GM10847 (cell line): ENCODE measurements around the gene HLCS.

ENCODE experiments used
- POLR2A ChIP-seq: IDR thresholded peaks from 2 replicates; pipeline ENCODE4 v1.6.1; 2011; ENCODE audit not compliant: insufficient read length; ENCODE audit errors: extremely low read depth

HLCS gene

GRCh38 chr21:36966066-36966820, at the start of gene HLCS:
HLCS (minus strand) TSS chr21:36966669; CDS start chr21:36966638, 31 bp downstream.
- peak; percentile 56 for TF ChIP-seq POLR2A

GRCh38 chr21:37009740-37010341, 43.4 kb upstream of the HLCS start:
- no peak for TF ChIP-seq POLR2A

DNA sequence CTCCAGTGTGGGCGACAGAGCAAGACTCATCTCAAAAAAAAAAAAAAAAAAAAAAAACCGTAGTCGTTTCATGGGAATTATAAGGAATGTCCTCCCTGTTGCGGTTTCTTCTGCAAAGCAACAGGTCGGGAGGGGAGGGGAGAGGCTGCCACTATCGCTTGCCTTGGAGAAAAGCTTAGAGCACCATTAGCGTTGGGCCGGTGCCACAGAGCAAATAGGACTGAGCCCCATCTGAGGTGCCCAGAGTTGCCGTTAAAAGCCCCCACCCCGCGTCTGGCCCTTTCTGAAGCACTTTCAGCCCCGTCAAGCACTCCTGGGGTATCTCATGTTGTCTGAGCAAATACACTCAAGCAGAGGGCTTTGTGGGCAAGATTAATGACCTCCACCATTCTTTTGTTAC, 42.3 kb upstream of the HLCS start:
- TF ChIP-seq POLR2A = no peak

DNA sequence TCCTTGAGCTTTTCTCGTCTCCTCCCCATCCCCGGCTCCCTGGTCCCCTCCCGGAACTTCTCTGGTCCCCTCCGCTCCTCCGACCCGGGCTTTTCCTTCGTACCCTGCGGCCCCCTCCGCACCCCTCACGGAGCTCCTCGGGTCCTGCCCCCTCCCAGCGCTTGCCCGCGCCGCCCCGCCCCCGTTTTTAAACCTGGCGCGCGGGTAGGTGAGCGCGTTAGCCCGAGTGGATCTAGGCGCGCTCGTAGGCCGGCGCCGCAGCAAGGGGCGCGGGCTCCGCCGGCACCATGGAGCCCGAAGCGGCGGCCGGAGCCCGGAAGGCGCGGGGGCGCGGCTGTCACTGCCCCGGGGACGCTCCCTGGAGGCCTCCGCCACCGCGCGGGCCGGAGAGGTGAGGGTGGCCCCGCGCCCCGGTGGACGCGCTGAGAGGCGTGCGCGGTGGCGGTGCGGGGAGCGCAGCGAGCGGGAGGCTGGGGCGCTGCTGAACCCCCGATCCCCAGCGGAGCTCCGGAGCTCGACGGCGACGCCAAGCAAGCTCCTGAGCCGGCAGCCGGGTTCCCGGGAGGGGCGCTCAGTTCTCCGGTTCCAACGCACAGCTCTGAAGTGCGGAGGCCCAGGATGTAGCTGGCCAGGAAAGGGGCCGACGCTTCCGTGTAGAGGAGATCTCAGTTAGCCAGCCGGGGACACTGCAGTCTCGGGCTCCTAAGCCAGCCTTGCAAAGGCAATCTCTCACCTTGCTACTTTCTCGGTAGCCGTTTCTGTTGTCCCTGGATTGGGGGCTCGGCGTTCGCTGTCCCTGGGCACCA, 40.2 kb upstream of the HLCS start, which contains the start of gene RIPPLY3:
TSS of gene RIPPLY3 (plus strand) at position 217 of the 806 bp plus-strand sequence. CDS start at position 288, 71 bp downstream.
- no peak for TF ChIP-seq POLR2A

- no peak for TF ChIP-seq POLR2A
Observed at GRCh38 chr21:37005548-37006485, 39.3 kb upstream of the HLCS start.

DNA sequence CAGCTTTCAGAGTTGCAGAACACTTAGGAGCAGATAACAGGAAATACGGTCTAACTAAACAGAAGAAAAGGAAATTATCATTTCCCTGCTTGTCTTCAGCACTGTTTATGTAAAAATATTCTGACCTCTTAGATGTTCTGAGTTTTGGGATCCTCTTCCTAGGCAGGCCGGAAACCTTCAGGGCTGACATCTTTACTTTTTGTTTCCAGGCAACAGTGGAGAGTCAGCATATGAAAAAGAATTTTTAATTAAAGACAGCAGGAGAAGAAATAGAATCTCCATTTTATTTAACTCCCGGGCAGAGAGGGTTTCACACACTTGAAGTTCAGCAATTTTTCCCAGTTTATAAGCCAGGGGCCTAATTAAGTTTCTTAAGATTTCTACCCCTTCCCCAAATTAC, 35.0 kb upstream of the HLCS start:
- no peak for TF ChIP-seq POLR2A

GRCh38 chr21:37000381-37000780, 33.9 kb upstream of the HLCS start:
- no peak for TF ChIP-seq POLR2A

DNA sequence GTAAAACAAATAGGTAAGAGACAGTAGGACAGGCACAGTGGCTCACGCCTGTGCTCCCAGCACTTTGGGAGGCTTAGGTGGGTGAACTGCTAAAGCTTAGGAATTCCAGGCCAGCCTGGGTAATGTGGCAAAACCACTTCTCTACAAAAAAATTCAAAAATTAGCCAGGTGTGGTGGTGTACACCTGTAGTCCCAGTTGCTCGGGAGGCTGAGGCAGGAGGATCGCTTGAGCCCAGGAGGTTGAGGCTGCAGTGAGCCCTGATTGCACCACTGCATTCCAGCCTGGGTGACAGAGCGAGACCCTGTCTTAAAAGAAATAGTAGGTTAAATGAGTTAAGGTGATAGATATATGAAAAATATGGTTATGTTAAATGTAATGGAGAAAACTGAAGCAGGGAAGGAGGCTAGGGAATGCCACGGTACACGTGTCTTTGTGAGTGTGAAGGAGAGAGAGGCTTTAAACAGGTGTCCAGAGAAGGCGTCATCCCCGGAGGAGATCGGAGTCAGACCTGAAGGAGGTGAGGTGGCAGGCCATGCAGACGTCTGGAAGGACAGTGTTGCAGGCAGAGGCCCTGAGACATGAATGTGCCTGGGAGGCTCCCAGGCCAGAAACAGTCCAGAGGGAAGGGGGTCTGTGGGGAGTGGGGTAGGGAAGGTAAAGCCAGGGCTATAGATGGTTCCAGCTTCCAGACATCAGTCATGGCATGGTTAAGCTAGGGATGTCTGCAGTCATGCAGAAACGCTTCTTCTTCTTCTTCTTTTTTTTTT, 32.8 kb upstream of the HLCS start:
- no peak for TF ChIP-seq POLR2A

DNA sequence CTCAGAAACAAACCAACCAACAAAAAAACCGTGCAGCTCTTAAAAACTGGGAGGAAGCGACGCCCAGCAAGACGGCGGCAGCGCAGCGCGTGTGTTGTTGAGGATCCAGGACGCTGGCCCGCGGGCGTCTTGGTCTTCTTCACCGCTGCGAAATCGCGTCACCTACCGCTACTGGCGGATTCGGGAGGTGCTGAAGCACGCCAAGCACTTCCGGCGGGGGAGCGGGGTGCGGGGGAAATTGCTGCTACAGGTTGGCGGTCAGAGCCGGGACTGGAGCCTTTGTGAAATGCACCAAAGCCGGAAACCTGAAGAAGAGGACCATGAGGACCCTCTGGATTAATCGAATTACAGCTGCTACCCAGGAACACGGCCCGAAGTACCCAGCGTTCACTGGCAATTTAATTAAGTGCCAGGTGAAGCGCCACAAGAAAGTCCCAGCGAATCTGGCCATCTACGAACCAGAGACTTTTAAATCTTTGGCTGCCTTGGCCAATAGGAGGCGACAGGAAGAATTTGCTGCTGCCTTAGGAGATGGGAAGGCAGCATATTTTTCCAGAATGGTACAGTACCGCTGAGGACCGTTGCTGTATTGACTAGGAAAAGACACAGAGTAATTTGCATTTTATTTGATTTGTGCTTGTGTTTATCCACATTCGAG, 28.2 kb upstream of the HLCS start:
- TF ChIP-seq POLR2A = no peak

DNA sequence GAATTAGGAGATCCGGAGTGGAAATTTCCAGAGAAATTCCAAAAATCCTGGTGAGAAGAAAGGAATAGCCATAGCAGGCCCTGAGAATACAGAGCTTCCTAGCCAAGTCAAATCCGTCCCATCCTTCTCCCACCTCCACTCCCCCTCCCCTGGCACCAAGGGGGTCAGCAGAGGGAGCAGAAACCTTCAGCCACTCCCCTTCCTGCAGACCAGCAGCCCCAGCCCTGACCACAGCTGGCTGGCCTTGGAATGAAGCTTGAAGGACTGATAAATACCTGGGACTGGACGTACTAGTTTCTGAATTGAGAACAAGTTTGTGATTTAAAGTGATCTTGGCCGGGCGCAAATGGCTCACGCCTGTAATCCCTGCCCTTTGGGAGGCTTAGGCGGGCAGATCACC, 26.2 kb upstream of the HLCS start:
- TF ChIP-seq POLR2A = no peak

GRCh38 chr21:36990508-36991205, 24.2 kb upstream of the HLCS start:
- TF ChIP-seq POLR2A = no peak

DNA sequence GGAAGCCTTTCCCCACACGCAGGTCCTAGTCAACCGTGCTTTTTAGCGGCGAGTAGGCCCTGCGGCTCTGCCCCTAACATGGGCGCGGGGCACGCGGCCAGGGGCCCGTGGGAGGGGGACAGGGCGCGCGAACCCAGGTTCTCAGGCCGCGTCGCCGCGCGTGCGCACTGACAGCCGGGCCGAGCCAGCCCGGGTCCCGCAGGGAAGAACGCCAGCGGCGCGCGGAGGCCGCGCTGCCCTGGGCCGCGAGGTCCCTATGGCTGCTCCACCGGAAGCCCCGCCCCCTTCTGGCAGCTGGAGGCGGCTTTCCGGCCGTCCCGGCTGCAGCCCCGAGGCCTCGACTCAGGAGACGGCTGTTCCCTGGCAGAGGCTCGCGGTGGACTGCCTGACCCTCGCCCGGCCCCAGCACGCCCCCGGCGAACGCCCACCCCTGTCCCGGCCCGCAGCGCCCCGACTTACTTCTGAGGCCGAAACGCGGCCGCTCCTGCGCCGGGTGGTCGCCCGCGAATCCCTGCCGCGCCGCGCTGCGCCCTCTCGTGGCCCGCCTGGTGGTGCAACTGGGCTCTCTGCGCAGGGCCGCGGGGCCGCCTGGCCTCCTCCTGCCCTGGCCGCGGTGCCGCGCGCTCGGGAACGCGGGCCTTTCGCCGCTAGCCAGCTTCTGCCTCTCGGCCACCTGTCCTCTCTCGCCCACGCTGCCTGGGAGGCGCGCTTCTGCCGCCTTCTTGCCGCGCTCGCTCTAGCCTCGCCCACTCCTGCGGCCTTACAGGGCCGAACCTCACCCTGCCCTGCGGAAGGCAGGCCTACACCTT, 23.4 kb upstream of the HLCS start:
- TF ChIP-seq POLR2A = peak; percentile 33

GRCh38 chr21:36988536-36988935, 22.1 kb upstream of the HLCS start:
- TF ChIP-seq POLR2A = no peak
